ENCODE measurements around the gene OMP. TPM values are rescaled to one million over a fixed set of nuclear protein-coding genes. Genes with fewer than 3 reads are reported as not detected.

Gene OMP
- total RNA-seq, 1 experiment from 2014 or later: not detected

Other genes with a start within 250 kb of the OMP start
- 8.3 and 10.8 TPM in 2 replicates for gene ACER3, start 241.9 kb upstream of the OMP start, total RNA-seq (2014; rRNA removed; shearing (Covaris generic))
- not detected in 2 replicates for gene B3GNT6, start 68.4 kb upstream of the OMP start, total RNA-seq (2014; rRNA removed; shearing (Covaris generic))
- gene CAPN5, start 35.9 kb upstream of the OMP start, total RNA-seq (2014; rRNA removed; shearing (Covaris generic)): 2.7 and 5.5 TPM in 2 replicates
- gene MYO7A, start 25.4 kb downstream of the OMP start, total RNA-seq (2014; rRNA removed; shearing (Covaris generic)): 0.40 TPM in 1 of 2 replicates, not detected in the other
- gene GDPD4, start 198.8 kb downstream of the OMP start, total RNA-seq (2014; rRNA removed; shearing (Covaris generic)): not detected in 2 replicates

Measured in Daoy (cell line).